GM12878 (cell line): ENCODE measurements around the gene IRAG1. TPM values are rescaled to one million over a fixed set of nuclear protein-coding genes. Genes with fewer than 3 reads are reported as not detected.

ENCODE experiments used
- polyA plus RNA-seq, 11 experiments: library from polyadenylated mRNA; depleted of rRNA in 4 of 11; unstranded in 6 of 11; stranded (reverse) in 5 of 11; fragments of >200 nt; fragmentation: Nextera tagmentation in 4 of 11; fragmentation: Illumina TruSeq in 1 of 11; extraction: Ambion mirVana in 4 of 11; extraction: Trizol in 1 of 11; gene quantifications; 1 replicate in 1 of 11; 2 replicates in 10 of 11; pipeline versions ENCODE4 v1.2.1 to v1.2.3, GENCODE V29; 2011 to 2016; ENCODE audit warnings: inconsistent platforms in 2 of 11, missing spikeins in 2 of 11, low read depth in 1 of 11
- small RNA-seq: library from RNA; depleted of rRNA; stranded (forward); fragments of <200 nt; gene quantifications from one replicate; pipeline ENCODE3, GENCODE V24; 2014
- total RNA-seq, 4 experiments: library from RNA; depleted of rRNA in 3 of 4; stranded (reverse); fragments of >200 nt in 3 of 4; fragmentation: Illumina TruSeq in 1 of 4; extraction: Trizol in 1 of 4; gene quantifications; 2 replicates each; pipeline versions ENCODE4 v1.2.1 to v1.2.3, GENCODE V29; 2013 to 2021

Gene IRAG1
- total and polyA plus RNA-seq, 10 of the 15 experiments (the other 5 are each of a cell fraction or from before 2014, with no cell fraction given): 0.02 to 0.18 (median 0.06) TPM; not detected in 4

Small RNA genes within 50 kb of the gene (small RNA-seq; reads per million reads assigned to genes)
- not detected for gene RF00019

Other genes starting within 250 kb of the IRAG1 start
- 19.6 and 20.4 TPM in 2 replicates for gene AMPD3, start 238.5 kb downstream of the IRAG1 start, total RNA-seq (2014; rRNA removed)
- gene AMPD3, start 238.5 kb downstream of the IRAG1 start, total RNA-seq (2014; rRNA removed; fragmentation: Illumina TruSeq; extraction: Trizol): 11.3 TPM in 2 replicates
- gene AMPD3, start 238.5 kb downstream of the IRAG1 start, total RNA-seq (2021): 24.3 and 28.6 TPM in 2 replicates
- gene AMPD3, start 238.5 kb downstream of the IRAG1 start, polyA plus RNA-seq (2011; rRNA removed): 24.3 and 27.0 TPM in 2 replicates
- gene AMPD3, start 238.5 kb downstream of the IRAG1 start, polyA plus RNA-seq (2014; fragmentation: Illumina TruSeq; extraction: Trizol): 18.2 and 21.9 TPM in 2 replicates
- 1 to 10 TPM; 5.6 to 7.8 TPM for gene AMPD3, start 238.5 kb downstream of the IRAG1 start, polyA plus RNA-seq (2014; fragmentation: Nextera tagmentation; extraction: Ambion mirVana)
- 20.0 and 21.7 TPM in 2 replicates for gene AMPD3, start 238.5 kb downstream of the IRAG1 start, polyA plus RNA-seq (2014; rRNA removed)
- gene AMPD3, start 238.5 kb downstream of the IRAG1 start, polyA plus RNA-seq (2016; fragmentation: Nextera tagmentation; extraction: Ambion mirVana): 1 to 10 TPM; 6.6 to 7.2 TPM
- gene RNF141, start 152.6 kb downstream of the IRAG1 start, total RNA-seq (2014; rRNA removed): 9.8 and 13.1 TPM in 2 replicates
- gene RNF141, start 152.6 kb downstream of the IRAG1 start, total RNA-seq (2014; rRNA removed; fragmentation: Illumina TruSeq; extraction: Trizol): 11.7 and 12.7 TPM in 2 replicates
- 12.5 and 13.8 TPM in 2 replicates for gene RNF141, start 152.6 kb downstream of the IRAG1 start, total RNA-seq (2021)
- 14.7 and 24.0 TPM in 2 replicates for gene RNF141, start 152.6 kb downstream of the IRAG1 start, polyA plus RNA-seq (2011; rRNA removed)
- gene RNF141, start 152.6 kb downstream of the IRAG1 start, polyA plus RNA-seq (2014; fragmentation: Illumina TruSeq; extraction: Trizol): 10.8 and 15.3 TPM in 2 replicates
- 10 to 100 TPM; 21.2 to 36.8 TPM for gene RNF141, start 152.6 kb downstream of the IRAG1 start, polyA plus RNA-seq (2014; fragmentation: Nextera tagmentation; extraction: Ambion mirVana)
- 7.6 and 8.1 TPM in 2 replicates for gene RNF141, start 152.6 kb downstream of the IRAG1 start, polyA plus RNA-seq (2014; rRNA removed)
- gene RNF141, start 152.6 kb downstream of the IRAG1 start, polyA plus RNA-seq (2016; fragmentation: Nextera tagmentation; extraction: Ambion mirVana): 10 to 100 TPM; 17.4 to 22.2 TPM
- 0.05 TPM in 1 of 2 replicates, not detected in the other for gene LYVE1, start 125.1 kb downstream of the IRAG1 start, total RNA-seq (2014; rRNA removed)
- gene LYVE1, start 125.1 kb downstream of the IRAG1 start, total RNA-seq (2014; rRNA removed; fragmentation: Illumina TruSeq; extraction: Trizol): not detected in 2 replicates
- gene LYVE1, start 125.1 kb downstream of the IRAG1 start, total RNA-seq (2021): 0.13 and 0.15 TPM in 2 replicates
- gene LYVE1, start 125.1 kb downstream of the IRAG1 start, polyA plus RNA-seq (2011; rRNA removed): not detected in 2 replicates
- gene LYVE1, start 125.1 kb downstream of the IRAG1 start, polyA plus RNA-seq (2014; fragmentation: Illumina TruSeq; extraction: Trizol): not detected in 2 replicates
- not detected for gene LYVE1, start 125.1 kb downstream of the IRAG1 start, polyA plus RNA-seq (2014; fragmentation: Nextera tagmentation; extraction: Ambion mirVana)
- gene LYVE1, start 125.1 kb downstream of the IRAG1 start, polyA plus RNA-seq (2014; rRNA removed): not detected in 2 replicates
- gene LYVE1, start 125.1 kb downstream of the IRAG1 start, polyA plus RNA-seq (2016; fragmentation: Nextera tagmentation; extraction: Ambion mirVana): not detected
- gene CTR9, start 57.5 kb upstream of the IRAG1 start, total RNA-seq (2014; rRNA removed): 23.9 and 28.7 TPM in 2 replicates
- gene CTR9, start 57.5 kb upstream of the IRAG1 start, total RNA-seq (2014; rRNA removed; fragmentation: Illumina TruSeq; extraction: Trizol): 28.9 and 33.1 TPM in 2 replicates
- gene CTR9, start 57.5 kb upstream of the IRAG1 start, total RNA-seq (2021): 40.4 and 43.2 TPM in 2 replicates
- gene CTR9, start 57.5 kb upstream of the IRAG1 start, polyA plus RNA-seq (2011; rRNA removed): 20.5 and 29.0 TPM in 2 replicates
- gene CTR9, start 57.5 kb upstream of the IRAG1 start, polyA plus RNA-seq (2014; fragmentation: Illumina TruSeq; extraction: Trizol): 50.0 and 50.3 TPM in 2 replicates
- 10 to 100 TPM; 13.9 to 24.3 TPM for gene CTR9, start 57.5 kb upstream of the IRAG1 start, polyA plus RNA-seq (2014; fragmentation: Nextera tagmentation; extraction: Ambion mirVana)
- gene CTR9, start 57.5 kb upstream of the IRAG1 start, polyA plus RNA-seq (2014; rRNA removed): 24.0 and 24.6 TPM in 2 replicates
- 10 to 100 TPM; 53.0 to 54.9 TPM for gene CTR9, start 57.5 kb upstream of the IRAG1 start, polyA plus RNA-seq (2016; fragmentation: Nextera tagmentation; extraction: Ambion mirVana)
- 882 and 914 TPM in 2 replicates for gene EIF4G2, start 115.2 kb upstream of the IRAG1 start, total RNA-seq (2014; rRNA removed)
- gene EIF4G2, start 115.2 kb upstream of the IRAG1 start, total RNA-seq (2014; rRNA removed; fragmentation: Illumina TruSeq; extraction: Trizol): 587 and 614 TPM in 2 replicates
- gene EIF4G2, start 115.2 kb upstream of the IRAG1 start, total RNA-seq (2021): 833 and 857 TPM in 2 replicates
- 539 and 746 TPM in 2 replicates for gene EIF4G2, start 115.2 kb upstream of the IRAG1 start, polyA plus RNA-seq (2011; rRNA removed)
- gene EIF4G2, start 115.2 kb upstream of the IRAG1 start, polyA plus RNA-seq (2014; fragmentation: Illumina TruSeq; extraction: Trizol): 813 and 914 TPM in 2 replicates
- gene EIF4G2, start 115.2 kb upstream of the IRAG1 start, polyA plus RNA-seq (2014; fragmentation: Nextera tagmentation; extraction: Ambion mirVana): 100 to 1,000 TPM; 210 to 317 TPM
- 395 and 419 TPM in 2 replicates for gene EIF4G2, start 115.2 kb upstream of the IRAG1 start, polyA plus RNA-seq (2014; rRNA removed)
- 1,000 to 10,000 TPM; 1,072 to 1,104 TPM for gene EIF4G2, start 115.2 kb upstream of the IRAG1 start, polyA plus RNA-seq (2016; fragmentation: Nextera tagmentation; extraction: Ambion mirVana)
- 35.0 and 35.8 TPM in 2 replicates for gene ZBED5, start 164.3 kb upstream of the IRAG1 start, total RNA-seq (2014; rRNA removed)
- 35.3 and 35.9 TPM in 2 replicates for gene ZBED5, start 164.3 kb upstream of the IRAG1 start, total RNA-seq (2014; rRNA removed; fragmentation: Illumina TruSeq; extraction: Trizol)
- 42.2 and 42.8 TPM in 2 replicates for gene ZBED5, start 164.3 kb upstream of the IRAG1 start, total RNA-seq (2021)
- gene ZBED5, start 164.3 kb upstream of the IRAG1 start, polyA plus RNA-seq (2011; rRNA removed): 86.8 and 113 TPM in 2 replicates
- gene ZBED5, start 164.3 kb upstream of the IRAG1 start, polyA plus RNA-seq (2014; fragmentation: Illumina TruSeq; extraction: Trizol): 39.3 and 51.6 TPM in 2 replicates
- 10 to 100 TPM; 27.3 to 29.4 TPM for gene ZBED5, start 164.3 kb upstream of the IRAG1 start, polyA plus RNA-seq (2014; fragmentation: Nextera tagmentation; extraction: Ambion mirVana)
- 27.4 and 34.4 TPM in 2 replicates for gene ZBED5, start 164.3 kb upstream of the IRAG1 start, polyA plus RNA-seq (2014; rRNA removed)
- 10 to 100 TPM; 40.2 to 45.8 TPM for gene ZBED5, start 164.3 kb upstream of the IRAG1 start, polyA plus RNA-seq (2016; fragmentation: Nextera tagmentation; extraction: Ambion mirVana)